Vagina (tissue), 2 donors: Measurements from ENCODE around the gene TRIM68.

ENCODE experiments used
- CTCF ChIP-seq, 3 experiments: fragments of 450-650 bp in 2 of 3; fragments of 200-600 bp in 1 of 3; sonication (generic) in 1 of 3; IDR thresholded peaks; one replicate each; pipeline ENCODE4 v1.5.1; 2017 to 2019; ENCODE audit warnings: antibody characterized with exemption in 3 of 3, mild to moderate bottlenecking in 2 of 3, moderate library complexity in 2 of 3
- POLR2A ChIP-seq, 2 donors: fragments of 450-650 bp; IDR thresholded peaks; one replicate each; pipeline ENCODE4 v1.6.1; 2017; ENCODE audit warnings: antibody characterized with exemption in 2 of 2, mild to moderate bottlenecking in 2 of 2, moderate library complexity in 2 of 2
- POLR2AphosphoS5 ChIP-seq, 2 donors: sonication (generic); formaldehyde crosslinking; IDR thresholded peaks; one replicate each; pipeline ENCODE4 v1.9.0; 2017; ENCODE audit warnings: antibody characterized with exemption in 2 of 2, mild to moderate bottlenecking in 2 of 2, low read depth in 1 of 2; ENCODE audit not compliant: insufficient read depth in 1 of 2

DNA sequence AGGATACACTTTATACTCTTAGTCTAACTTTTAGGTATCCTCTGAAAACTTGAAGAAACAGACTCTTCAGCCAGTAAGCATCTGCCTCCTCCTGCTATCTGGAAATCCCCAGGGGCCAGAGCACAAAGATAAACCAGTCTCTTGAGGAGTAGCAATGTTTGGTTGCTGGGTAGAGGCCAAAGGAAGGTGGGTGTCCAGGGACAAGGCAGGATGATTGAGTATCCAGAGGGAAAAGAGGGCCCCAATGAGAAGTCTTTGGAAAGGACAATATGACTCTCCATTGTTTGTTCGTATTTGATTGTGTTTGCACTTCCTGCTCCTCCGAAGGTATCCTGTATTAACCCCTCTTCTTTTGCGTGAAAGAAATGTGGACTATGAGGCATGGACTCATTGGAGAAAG, 19.0 kb downstream of the TRIM68 start:
- TF ChIP-seq CTCF (IDR thresholded peaks at IDR 0.05) (no peak), POLR2A (IDR thresholded peaks at IDR 0.05) (no peak), POLR2AphosphoS5 (IDR thresholded peaks at IDR 0.05; ENCODE audit: insufficient read depth in 1 of 2, low read depth in 1 of 2) (no peak)
